ENCODE measurements around the gene BYSL.

GRCh38 chr6:41934278-41935192, 13.2 kb downstream of the BYSL start:
- TF ChIP-seq CTCF (IDR thresholded peaks at IDR 0.05; ENCODE audit: insufficient read depth, low read length) (no peak), GABPA (IDR thresholded peaks at IDR 0.05; ENCODE audit: low read depth) (no peak), REST (IDR thresholded peaks at IDR 0.05; ENCODE audit: insufficient replicate concordance, low read depth) (no peak), SPI1 (IDR thresholded peaks at IDR 0.05; ENCODE audit: borderline replicate concordance, low read depth) (no peak)
